ENCODE measurements around the gene IFI6.
"Not testable (repeated sequence)": the region's sequence is repeated elsewhere in the genome, so short reads cannot be mapped to it uniquely, and the experiment has no call there.

The IFI6 gene

DNA sequence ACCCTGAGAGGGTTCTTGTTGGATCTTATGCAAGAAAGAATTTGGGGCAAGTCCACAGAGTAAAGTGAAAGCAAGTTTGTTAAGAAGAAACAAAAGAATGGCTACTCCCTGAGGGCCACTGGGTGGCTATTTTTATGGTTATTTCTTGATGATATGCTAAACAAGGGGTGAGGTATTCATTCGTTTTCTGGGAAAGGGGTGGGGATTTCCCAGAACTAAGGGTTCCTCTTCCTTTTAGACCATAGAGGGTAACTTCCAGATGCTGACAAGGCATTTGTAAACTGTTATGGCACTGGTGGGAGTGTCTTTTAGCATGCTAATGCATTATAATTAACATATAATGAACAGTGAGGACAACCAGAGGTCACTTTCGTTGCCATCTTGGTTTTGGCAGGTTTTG lies 18.2 kb upstream of the IFI6 start:
- Histone ChIP-seq H3K27ac (peak overlapping the region in 9 of 11 experiments; percentile 26 to 63 (median 39); a peak in 16 of 22 replicates), H3K9ac (peak overlapping the region in 2 of 11 experiments; percentile 15 to 23; a peak in 1 of 22 replicates), H4K20me1 (no peaks in the 10 kb centered on the region), H3K36me3 (no peaks in the 10 kb centered on the region), H3K27me3 (no peaks in the 10 kb centered on the region), H3K4me1 (peaks cover 19 to 26% (median 22%) of the 10 kb centered on the region in 10 experiments), H3K4me2 (peak overlapping the region; percentile 55 to 78 (median 66)), H3K9me3 (replicated peaks in 1 of 11) (peaks cover 0 to 29% (median 9%) of the 10 kb centered on the region in 11 experiments; a peak in 11 of 22 replicates), H3K4me3 (no peak overlapping the region)
- no peak for TF ChIP-seq Cebpa-rat (IDR thresholded peaks at IDR 0.05)

DNA sequence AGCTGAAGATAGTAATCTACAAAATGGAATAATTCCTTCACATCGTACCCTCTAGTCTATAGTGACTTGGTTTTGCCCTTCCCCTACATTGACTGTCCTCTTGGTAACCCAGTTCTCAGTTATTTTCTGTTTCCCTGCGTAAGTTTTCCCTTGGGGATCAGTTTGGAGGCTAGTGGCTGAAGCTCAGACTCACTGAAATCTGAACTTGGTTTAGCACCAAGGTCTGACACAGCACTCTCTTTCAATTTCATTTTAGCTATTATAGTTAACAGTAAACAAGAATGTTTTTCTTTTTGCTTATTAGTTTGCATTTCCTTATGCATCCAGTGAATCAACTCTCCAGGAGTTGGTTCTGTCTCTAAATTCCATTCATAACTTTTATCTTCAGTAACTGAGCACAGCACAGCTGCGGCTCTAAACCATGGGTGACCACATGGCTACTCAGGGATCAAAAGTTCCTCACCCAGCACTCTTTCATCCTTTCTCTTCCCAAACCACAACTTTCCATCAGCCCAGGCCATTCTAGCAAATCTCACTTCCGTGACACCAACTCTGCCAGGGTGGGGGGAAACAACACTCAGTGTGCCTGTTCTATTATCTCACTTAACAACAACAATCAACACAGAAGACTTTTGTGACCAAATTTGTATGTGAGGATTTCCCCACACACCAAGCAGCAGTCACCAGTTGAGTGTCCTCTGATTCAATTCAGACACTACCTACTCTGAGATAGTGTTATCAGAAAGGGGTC lies 17.6 kb upstream of the IFI6 start:
- no peak for TF ChIP-seq Cebpa-rat (IDR thresholded peaks at IDR 0.05)
- Histone ChIP-seq H3K4me2 (peak overlapping the region; percentile 55 to 78 (median 66)), H3K4me3 (no peak overlapping the region), H3K27ac (peak overlapping the region in 9 of 11 experiments; percentile 26 to 63 (median 39); a peak in 18 of 22 replicates), H3K27me3 (no peaks in the 10 kb centered on the region), H3K9me3 (replicated peaks in 1 of 11) (peaks cover 0 to 29% (median 9%) of the 10 kb centered on the region in 11 experiments; a peak in 11 of 22 replicates), H3K36me3 (no peaks in the 10 kb centered on the region), H4K20me1 (no peaks in the 10 kb centered on the region), H3K4me1 (peaks cover 19 to 29% (median 24%) of the 10 kb centered on the region in 10 experiments), H3K9ac (peak overlapping the region in 5 of 11 experiments; percentile 0 to 23 (median 15); a peak in 3 of 22 replicates)

DNA sequence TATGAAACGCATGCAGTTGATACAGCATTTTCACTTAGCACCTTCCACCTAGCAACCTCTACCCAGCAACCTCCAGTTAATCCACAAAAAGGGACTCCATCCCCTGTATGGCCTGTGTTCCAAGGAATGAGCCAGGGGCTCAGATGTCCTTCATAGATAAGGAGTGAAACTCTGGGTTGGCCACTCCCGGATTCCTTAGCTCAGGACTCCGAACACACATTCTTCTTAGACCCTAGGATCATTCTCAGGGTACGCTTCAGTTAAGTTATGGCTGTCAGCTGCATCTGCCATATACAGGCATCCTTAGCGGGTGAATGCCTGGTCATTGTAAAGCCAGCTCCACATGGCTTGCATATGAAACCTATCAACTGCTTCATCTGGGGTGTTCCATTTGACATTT lies 15.9 kb upstream of the IFI6 start:
- Histone ChIP-seq H3K36me3 (no peaks in the 10 kb centered on the region), H4K20me1 (no peaks in the 10 kb centered on the region), H3K27ac (no peak overlapping the region), H3K4me1 (peaks cover 19 to 29% (median 24%) of the 10 kb centered on the region in 10 experiments), H3K27me3 (no peaks in the 10 kb centered on the region), H3K9me3 (replicated peaks in 1 of 11) (peaks cover 0 to 29% (median 12%) of the 10 kb centered on the region in 11 experiments; a peak in 13 of 22 replicates), H3K4me3 (no peak overlapping the region), H3K9ac (no peak overlapping the region), H3K4me2 (0 out of 22 replicates have a peak overlapping the region, but pooled peaks of 1 of the 11 experiments have one; percentile 17)
- TF ChIP-seq Cebpa-rat (IDR thresholded peaks at IDR 0.05): no peak

DNA sequence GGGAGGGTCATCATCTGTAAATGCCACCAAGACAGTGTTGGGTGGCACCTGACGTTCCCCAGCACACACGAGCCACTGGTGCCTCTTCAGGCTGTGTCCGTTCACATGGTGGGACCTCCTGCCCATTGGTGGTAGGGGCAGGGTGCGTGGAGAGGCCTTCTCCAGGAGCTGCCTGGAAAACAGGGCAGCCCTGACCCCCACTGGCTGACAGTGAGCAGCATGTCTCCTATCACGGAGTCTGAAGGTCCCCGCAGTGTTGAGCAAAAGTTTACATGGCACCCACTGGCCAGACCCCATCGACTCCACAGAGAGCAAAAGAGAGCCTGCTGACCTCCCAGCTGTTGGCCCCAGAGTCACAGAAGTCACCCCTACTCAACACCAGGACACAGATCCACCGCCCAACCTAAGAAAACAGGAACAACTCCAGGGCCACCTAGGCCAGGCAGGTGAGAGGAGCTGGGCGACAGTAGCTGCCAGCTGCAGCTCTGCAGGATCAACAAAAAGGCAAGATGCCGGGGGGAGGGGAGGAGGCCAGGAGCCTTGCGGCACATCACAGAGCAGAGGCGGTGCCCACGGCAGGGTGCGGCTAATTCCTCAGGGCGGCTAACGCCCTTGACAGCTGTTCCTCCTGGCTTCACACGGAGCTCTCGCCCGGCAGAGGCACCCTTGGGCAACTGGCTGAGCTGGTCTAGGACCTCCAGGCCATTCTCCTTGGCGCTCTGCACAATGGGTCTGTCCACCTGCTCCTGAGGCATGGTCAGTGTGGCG lies 14.4 kb upstream of the IFI6 start:
- H3K4me1 ChIP-seq: peaks cover 19 to 29% (median 24%) of the 10 kb centered on the region in 10 experiments
- H3K4me2 ChIP-seq: no peak overlapping the region
- H3K27me3 ChIP-seq: no peaks in the 10 kb centered on the region
- no peak overlapping the region for H3K4me3 ChIP-seq
- no peak overlapping the region for H3K27ac ChIP-seq
- H3K36me3 ChIP-seq: no peaks in the 10 kb centered on the region
- peaks cover 12 to 33% (median 15%) of the 10 kb centered on the region in 11 experiments for H3K9me3 ChIP-seq (replicated peaks in 1 of 11)
- TF ChIP-seq Cebpa-rat (IDR thresholded peaks at IDR 0.05): no peak
- H3K9ac ChIP-seq: no peak overlapping the region
- no peaks in the 10 kb centered on the region for H4K20me1 ChIP-seq

DNA sequence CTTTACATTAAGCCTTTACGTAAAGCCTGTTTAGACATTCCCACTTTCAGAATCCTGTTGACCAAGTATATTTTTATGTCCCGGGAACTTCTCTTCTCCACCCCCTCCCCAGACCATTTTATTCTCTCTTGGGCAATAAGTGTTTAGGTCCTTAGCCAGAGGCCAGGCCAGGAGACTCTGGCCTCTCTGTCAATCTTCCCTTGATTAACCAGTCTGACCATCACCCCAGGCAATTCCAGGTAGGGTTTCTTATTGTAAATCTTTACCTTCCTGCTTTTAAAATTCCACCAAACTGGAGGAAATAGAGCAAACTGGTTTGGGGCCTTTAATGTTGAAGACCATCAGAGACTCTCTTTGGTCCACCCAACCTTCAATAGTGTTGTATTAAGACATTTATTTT lies 12.2 kb upstream of the IFI6 start:
- Histone ChIP-seq H3K9me3 (replicated peaks in 1 of 11) (peaks cover 33 to 43% (median 37%) of the 10 kb centered on the region in 11 experiments), H4K20me1 (no peaks in the 10 kb centered on the region), H3K27ac (no peak overlapping the region), H3K9ac (no peak overlapping the region), H3K4me2 (no peak overlapping the region), H3K4me3 (no peak overlapping the region), H3K36me3 (peaks cover 0 to 9% (median 0%) of the 10 kb centered on the region in 11 experiments; a peak in 2 of 22 replicates), H3K27me3 (no peaks in the 10 kb centered on the region), H3K4me1 (peaks cover 4 to 17% (median 10%) of the 10 kb centered on the region in 10 experiments)
- TF ChIP-seq Cebpa-rat (IDR thresholded peaks at IDR 0.05): no peak

DNA sequence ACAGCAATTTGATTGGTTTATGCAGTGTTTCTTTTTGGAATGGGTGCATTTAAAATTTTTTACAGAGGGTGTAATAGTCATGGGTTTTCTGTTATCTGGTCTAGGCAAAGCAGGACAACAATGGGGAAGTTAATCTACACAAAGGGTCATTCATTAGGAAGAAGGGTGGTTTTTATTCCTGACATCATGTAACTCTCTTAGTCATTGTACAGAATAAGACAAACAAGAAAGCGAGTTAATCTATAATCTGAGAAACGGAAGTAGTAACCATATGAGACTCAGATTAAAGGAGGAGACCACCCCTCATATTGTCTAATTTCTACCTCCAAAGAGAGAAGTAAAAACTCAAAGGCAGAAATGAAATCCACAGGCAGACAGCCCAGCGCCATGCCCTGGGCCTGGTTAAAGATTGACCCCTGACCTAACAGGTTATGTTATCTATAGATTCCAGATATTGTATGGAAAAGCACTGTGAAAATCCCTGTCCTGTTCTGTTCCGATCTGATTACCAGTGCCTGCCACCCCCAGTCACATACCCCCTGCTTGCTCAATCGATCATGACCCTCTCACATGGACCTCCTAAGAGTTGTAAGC lies 10.5 kb upstream of the IFI6 start:
- H3K4me1 ChIP-seq: peaks cover 0 to 6% (median 0%) of the 10 kb centered on the region in 10 experiments; a peak in 1 of 20 replicates
- H3K36me3 ChIP-seq: peaks cover 0 to 9% (median 0%) of the 10 kb centered on the region in 11 experiments; a peak in 2 of 22 replicates
- H3K27me3 ChIP-seq: no peaks in the 10 kb centered on the region
- H3K4me3 ChIP-seq: no peak overlapping the region
- no peak overlapping the region for H3K9ac ChIP-seq
- H3K4me2 ChIP-seq: no peak overlapping the region
- no peak for TF ChIP-seq Cebpa-rat (IDR thresholded peaks at IDR 0.05)
- no peak overlapping the region for H3K27ac ChIP-seq
- H4K20me1 ChIP-seq: no peaks in the 10 kb centered on the region
- H3K9me3 ChIP-seq (replicated peaks in 1 of 11): peaks cover 42 to 59% (median 44%) of the 10 kb centered on the region in 11 experiments

DNA sequence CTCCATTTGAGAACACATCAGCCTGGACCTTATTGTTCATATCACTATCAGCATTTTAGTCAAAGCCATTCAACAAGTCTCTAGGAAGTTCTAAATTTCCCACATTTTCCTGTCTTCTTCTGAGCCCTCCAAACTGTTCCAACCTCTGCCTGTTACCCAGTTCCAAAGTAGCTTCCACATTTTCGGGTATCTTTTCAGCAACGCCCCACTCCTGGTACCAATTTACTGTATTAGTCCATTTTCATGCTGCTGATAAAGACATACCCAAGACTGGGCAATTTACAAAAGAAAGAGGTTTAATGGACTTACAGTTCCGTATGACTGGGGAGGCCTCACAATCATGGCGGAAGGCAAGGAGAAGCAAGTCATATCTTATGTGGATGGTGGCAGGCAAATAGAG lies 9.6 kb upstream of the IFI6 start:
- H3K9ac ChIP-seq, H3K4me3 ChIP-seq, H4K20me1 ChIP-seq, H3K36me3 ChIP-seq, H3K4me1 ChIP-seq, H3K4me2 ChIP-seq, H3K27ac ChIP-seq, H3K27me3 ChIP-seq: not testable (repeated sequence)
- peaks cover 42 to 63% (median 44%) of the 10 kb centered on the region in 11 experiments for H3K9me3 ChIP-seq (replicated peaks in 1 of 11)

DNA sequence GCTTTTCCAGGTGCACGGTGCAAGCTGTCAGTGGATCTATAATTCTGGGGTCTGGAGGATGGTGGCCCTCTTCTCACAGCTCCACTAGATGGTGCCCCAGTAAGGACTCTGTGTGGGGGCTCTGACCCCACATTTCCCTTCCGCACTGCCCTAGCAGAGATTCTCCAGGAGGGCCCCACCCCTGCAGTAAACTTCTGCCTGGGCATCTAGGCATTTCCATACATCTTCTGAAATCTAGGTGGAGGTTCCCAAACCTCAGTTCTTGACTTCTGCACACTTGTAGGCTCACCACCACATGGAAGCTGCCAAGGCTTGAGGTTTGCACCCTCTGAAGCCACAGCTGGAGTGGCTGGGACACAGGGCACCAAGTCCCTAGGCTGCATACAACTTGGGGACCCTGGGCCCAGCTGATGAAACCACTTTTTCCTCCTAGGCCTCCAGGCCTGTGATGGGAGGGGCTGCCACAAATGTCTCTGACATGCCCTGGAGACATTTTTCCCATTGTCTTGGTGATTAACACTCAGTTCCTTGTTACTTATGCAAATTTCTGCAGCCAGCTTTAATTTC lies 8.3 kb upstream of the IFI6 start:
- H3K9ac ChIP-seq, H3K27me3 ChIP-seq, H3K4me2 ChIP-seq, H3K4me1 ChIP-seq, H3K27ac ChIP-seq, H4K20me1 ChIP-seq, H3K36me3 ChIP-seq: not testable (repeated sequence)
- H3K9me3 ChIP-seq (replicated peaks in 1 of 11): peaks cover 42 to 67% (median 44%) of the 10 kb centered on the region in 11 experiments
- peak overlapping the region in 1 of 10 experiments; percentile 13; a peak in 1 of 20 replicates for H3K4me3 ChIP-seq

DNA sequence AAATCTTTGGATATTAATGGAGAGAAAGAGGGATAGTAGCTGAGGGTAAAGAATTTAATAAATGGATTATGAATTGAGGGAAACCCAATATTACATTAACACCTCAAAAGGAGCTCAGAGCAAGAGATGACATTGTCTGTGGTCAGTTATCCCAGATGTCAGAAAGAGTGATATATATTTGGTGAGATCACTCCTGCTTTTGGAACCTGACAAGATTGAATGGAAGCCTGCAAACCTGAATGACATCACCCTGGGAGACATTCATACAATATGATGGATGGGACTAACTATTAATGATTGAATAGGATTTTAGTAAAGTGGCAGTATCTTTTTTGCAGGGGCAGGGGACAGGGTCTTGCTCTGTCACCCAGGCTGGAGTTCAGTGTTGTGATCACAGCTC lies 6.8 kb upstream of the IFI6 start:
- Histone ChIP-seq H3K4me2 (no peak overlapping the region), H3K27ac (no peak overlapping the region), H3K4me1 (no peaks in the 10 kb centered on the region), H3K9ac (no peak overlapping the region), H3K27me3 (no peaks in the 10 kb centered on the region), H3K9me3 (replicated peaks in 1 of 11) (peaks cover 42 to 67% (median 44%) of the 10 kb centered on the region in 11 experiments), H3K4me3 (no peak overlapping the region), H3K36me3 (peaks cover 0 to 9% (median 0%) of the 10 kb centered on the region in 11 experiments; a peak in 2 of 22 replicates), H4K20me1 (no peaks in the 10 kb centered on the region)
- no peak for TF ChIP-seq Cebpa-rat (IDR thresholded peaks at IDR 0.05)
